GM18861 (cell line): ENCODE results near the gene STON2.

Experiments used
- ATAC-seq: cut with Tn5 transposase; IDR thresholded peaks from one replicate; pipeline ENCODE4 v1.9.1; 2021; ENCODE audit not compliant: unreplicated experiment

Gene STON2

GRCh38 chr14:81305065-81305464 is 95.1 kb downstream of the STON2 start:
- ATAC-seq, result no peak

DNA sequence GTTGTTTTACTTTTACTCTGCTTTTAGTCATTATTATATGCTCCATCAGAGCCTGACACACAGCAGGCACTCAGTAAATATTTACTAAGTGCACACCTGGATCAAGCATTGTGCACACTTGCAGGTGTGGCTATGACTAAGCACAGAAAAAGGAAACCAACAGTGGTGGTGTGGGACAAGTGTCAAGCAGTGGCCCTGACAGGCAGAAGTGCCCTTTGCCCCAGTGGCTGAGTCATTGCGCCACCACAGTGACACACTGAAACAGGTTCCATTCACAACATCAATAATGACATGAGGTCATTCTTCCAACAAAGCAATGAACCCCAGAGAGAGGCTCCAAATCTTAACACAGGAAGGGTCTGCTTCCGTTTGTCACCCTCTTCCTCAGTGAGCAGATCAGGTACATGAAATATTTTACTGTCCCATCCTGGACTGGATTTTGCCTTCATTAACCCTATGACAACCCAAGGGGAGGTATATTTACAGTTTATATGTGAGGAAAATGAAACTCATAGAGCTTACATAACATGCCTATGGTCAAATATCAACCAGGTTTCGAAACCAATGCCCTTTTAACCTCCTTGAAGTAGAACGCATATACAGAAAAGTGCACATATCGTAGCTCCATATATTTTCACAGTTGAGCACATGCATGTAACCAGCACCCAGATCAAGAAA is 96.7 kb downstream of the STON2 start:
- ATAC-seq, result peak; percentile 96

DNA sequence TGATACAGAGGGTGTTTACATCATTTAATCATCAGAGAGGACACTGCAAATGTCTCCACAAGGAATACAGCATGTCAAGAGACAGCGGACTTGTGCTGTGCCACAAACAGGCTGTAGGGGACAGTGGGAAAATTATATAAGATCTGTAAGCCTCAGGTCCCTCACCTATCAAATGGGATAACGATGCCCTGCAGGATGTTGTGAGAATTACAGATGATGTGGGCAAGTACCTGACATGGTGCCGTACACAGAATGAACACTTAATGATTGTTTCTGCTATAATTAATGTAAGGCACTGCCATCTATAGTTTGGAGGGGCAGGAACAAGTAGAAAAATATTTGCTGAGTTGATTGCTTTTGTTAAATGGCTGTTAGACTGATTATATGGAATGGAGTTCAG is 97.5 kb downstream of the STON2 start:
- ATAC-seq, result no peak

DNA sequence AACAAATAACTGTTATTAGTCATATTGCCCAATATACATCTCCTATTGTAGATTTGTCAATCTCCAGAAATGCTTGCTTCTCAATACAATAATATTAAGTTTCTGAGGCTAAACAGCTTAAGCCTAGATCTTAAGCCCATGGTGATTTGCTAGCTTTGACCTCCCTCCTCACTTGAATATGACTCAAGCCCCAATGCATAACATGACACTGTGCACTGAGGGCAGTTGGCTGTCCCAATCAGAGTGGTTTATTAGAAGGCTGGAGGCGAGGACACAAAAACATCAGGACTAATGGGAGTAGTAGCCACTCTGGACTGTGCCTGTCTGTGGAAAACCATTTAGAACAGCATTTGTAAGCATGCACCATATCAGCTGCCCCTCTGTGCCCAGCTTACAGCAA is 98.3 kb downstream of the STON2 start:
- no peak for ATAC-seq

DNA sequence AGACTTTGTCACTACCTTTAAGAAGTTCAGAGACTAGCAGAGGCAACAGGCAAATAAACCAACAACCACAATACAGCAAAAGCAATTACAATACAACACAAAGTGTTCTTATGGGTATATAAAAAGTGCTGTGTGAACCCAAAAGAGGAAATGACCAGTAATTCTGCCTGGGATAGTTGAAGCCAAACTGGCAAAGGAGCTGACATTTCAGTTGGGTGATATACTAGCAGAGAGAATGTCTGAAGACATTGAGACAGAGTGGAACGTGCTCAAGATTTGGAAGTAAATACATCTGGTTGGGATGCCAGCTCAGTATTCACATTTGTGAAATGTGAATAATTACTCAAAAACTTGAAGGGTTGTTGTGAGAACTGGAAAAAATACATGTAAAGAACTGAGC is 98.8 kb downstream of the STON2 start:
- no peak for ATAC-seq

DNA sequence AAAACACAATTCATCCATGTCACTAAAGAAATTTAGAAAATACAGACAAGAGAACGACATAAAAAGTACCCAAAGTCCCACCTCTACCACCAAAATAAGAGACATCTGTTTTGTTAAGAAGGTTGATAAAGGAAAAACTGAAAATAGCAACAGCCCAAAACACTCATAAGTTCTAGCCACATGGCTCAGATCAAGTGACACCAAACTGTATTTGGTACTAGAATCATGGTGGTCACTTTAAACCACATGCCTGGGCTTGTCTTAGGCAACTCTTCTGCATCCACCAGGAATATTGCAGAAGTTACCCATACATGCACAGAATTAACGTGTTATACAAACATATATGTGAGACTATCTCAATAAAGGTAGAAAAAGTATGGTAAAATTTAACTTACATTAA is 101.2 kb downstream of the STON2 start:
- ATAC-seq, result no peak

DNA sequence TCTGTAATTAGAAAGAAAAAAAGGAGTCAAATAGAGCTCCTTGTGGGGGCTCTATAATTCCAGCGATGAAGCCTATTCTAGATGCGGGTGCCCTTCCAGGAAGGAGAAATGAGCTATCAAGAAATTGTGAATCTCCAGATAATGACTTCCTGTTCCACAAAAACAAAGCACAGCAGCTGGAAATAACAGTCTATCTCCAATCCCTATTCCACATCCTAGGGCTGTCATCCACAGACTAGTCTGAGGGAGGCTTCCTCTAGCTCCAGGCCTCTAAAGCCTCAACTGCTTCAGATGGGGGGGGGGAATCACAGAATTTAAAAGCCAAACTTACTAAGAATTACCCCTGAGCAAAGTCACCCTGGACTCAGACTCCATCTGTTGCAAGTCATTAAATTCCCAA is 102.0 kb downstream of the STON2 start:
- ATAC-seq, result no peak

DNA sequence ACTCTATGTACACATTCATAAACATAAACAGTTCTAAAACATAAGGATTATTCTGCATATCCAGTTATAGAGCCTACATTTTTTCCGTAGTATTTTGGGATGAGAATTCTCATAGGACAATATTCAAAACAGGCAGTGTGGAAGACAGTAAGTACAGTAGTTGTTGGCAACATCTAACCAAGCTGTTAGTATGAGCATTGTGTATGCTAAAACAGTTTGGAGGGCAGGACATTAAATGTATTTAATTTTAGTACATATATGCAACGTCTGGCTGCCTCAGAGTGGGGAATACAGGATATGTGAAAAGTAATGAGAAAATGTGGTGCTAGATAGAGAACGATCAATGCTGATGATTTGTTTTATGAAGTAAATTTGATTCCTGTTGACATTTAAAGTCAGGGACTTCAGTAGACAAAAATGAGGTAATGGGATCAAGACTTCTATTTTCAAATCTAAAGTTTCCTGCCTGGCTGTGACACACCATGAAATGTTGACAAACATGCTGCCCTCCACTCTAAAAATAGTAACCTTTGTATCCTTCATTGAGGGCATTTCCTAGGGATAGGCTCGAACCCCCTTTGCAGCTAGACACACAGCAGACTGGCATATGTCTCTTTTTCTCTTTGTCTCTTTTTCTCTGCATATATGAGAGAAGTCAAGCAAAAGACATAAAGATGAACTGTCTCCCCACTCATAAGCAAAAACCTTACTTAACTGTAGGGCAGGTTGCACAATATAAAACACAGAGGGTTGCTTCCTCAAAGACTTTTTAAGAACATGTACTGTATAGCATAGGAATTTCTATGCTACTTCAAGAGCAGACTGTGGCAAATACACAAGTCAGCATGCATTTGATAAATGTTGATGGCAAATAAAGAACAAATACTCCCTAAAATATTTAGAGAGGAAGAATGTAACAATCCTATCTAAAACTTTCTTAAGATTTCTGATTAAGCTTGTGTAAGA is 103.9 kb downstream of the STON2 start:
- no peak for ATAC-seq

- ATAC-seq, result no peak
Observed at GRCh38 chr14:81289516-81289915, 110.6 kb downstream of the STON2 start.

DNA sequence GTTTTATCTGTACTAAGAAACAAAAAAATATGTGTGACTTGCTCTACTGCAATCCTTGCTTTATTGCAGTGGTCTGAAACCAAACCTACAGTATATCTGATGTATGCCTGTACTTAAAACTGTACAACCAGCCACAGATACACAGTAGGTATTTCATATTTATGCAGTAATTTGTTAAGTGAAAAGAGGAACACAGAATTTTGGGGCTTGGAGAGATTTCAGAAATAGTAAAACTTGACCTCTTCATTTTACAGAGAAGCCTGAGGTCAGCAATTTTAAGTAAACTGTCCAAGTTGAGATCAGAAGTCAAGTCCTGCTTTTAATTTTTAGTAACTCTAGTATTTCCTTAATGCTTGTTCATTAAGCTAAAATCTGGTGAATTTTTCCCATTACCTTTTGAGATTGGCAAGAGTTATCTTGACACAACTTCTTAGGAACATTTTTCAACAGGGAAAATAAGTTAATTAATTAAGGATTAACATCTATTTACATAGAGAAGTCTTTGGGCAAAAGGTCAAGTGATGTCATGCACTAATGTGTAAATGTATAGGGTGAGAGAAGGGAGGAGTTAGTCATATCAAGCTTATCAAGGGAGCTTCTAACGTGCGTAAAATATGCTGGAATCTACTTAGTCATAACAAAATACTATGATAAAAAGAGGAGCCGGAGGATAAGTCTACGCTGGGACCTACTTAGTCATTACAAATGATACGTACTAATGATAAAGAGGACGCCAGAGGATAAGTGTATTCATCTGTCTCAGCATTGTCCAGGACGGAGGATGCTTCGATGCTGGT is 113.4 kb downstream of the STON2 start:
- no peak for ATAC-seq

GRCh38 chr14:81285245-81285644 is 114.9 kb downstream of the STON2 start:
- ATAC-seq, result no peak

- ATAC-seq, result no peak
Observed at GRCh38 chr14:81281332-81281731, 118.8 kb downstream of the STON2 start.

- no peak for ATAC-seq
Observed at GRCh38 chr14:81280136-81280791, 119.9 kb downstream of the STON2 start.

- no peak for ATAC-seq
Observed at GRCh38 chr14:81277096-81277495, 123.0 kb downstream of the STON2 start.

GRCh38 chr14:81276073-81277069 is 123.8 kb downstream of the STON2 start:
- ATAC-seq, result peak; percentile 81

DNA sequence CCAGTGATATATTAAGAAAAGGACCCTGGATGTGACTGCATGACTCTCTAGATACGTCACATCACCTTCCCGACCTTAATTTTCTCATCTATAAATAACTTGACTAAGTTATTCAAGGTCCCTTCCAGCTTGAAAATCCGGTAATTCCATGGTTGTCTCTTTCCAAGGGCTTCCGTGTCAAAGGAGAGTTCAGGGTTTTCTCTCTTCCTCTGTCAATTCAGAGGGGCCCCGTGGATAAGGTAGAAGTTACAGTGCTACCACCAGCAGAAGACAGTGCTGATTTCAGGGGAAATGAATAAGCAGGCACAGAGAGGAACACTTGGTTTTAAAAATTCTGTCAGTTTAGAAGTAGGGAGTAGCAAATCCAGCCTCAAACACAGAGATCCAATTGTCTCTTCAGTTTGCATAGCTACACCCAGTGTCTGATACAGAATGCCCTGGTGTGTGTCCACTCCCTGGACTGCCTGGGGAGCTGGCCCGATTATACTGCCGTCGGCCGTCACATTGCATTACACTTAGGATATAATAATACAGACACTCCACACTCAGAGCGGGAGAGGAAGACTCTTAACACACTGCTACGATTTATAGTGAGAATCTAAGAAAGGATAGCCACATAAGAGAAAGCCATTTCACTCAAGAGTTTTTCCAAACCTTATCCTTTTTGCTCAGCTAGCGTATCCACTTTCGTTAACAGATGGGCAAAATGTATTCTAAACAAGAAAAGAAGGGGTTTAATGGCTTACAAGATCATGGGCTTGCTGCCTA is 124.6 kb downstream of the STON2 start:
- no peak for ATAC-seq

DNA sequence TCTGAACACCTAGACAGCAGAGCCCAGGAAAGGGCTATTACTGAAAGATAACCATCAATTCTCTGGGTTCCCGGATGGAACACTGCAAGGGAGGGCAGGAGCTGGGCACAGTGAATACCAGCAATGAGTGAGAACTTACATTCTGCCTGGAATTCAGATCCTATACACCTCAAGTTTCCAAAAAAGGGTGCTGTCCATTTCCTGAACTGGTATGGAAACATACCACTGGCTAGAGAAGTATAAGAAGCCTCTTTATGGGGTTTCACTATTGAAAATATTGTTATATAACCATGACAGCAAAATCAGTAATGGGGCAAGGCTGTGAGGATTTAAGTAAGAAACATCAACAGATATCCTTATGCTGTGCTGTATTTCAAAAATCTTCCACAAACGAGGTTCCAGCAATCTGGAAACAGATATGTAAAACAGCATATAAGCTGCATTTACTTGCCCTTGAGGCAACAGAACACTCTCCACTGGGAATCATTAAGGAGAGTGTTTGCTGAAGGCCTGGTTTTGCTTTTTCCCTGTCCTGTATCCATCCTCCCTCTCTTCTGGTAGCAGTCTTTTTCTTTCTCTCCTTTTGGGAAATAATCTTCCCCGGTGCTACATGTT is 126.1 kb downstream of the STON2 start:
- no peak for ATAC-seq

- ATAC-seq, result no peak
Observed at GRCh38 chr14:81273521-81273920, 126.6 kb downstream of the STON2 start.

DNA sequence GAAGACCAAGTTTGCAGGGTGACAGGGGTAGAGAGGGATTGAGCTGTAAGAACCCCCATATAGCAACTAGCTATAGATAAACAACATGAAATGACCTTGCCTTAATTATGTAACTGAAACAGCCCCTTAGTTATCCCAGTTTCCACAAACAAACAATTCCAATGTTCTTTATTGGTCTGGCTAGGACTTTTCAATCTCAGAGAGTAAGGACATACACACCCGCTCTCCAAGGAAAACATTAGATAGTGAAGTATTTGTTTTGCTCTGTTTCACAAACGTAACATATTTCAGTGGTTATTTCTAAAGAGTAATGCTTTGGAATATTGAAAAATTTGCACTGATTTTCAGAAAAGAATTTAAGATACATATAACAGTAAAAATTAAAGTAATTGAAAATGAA is 127.8 kb downstream of the STON2 start:
- no peak for ATAC-seq
